Measurements from ENCODE around the gene KIF5C.
A peak's percentile ranks its signal among the peaks of the same experiment; 100 is the strongest.
"Not testable (repeated sequence)": the region's sequence is repeated elsewhere in the genome, so short reads cannot be mapped to it uniquely, and the experiment has no call there.

Gene KIF5C

DNA sequence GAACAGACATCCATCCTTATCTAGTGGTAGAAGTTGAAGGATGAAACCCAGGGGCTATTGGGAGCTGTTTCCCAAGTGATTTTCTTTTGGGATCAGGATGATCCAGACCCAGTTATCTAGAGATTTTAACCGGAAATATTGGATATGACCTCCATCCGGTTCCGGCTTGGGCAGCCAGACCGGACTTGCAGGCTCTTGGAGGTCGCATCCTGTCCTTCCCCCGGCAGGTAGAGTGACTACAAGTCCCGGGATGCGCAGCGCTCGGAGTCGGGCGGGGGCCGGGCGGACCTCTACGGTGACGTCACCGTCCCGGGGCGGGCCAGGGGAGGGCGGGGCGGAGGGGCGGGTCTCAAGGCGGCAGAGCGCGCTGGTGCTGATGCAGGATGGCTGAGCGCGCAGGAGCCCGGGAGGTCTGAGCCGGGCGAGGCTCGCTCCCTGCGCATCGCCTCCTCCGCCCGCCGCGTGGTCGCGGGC, at the start of gene KIF5C:
Gene KIF5C, plus strand, starts transcription at position 360 of the 474 bp plus-strand sequence. CDS start 391 bp downstream, outside the sequence.
- peak; percentile 22 for DNase-seq

GRCh38 chr2:148826791-148827190, 48.2 kb upstream of the KIF5C start:
- no peak for DNase-seq

GRCh38 chr2:148828941-148829340, 46.1 kb upstream of the KIF5C start:
- no peak for DNase-seq

DNA sequence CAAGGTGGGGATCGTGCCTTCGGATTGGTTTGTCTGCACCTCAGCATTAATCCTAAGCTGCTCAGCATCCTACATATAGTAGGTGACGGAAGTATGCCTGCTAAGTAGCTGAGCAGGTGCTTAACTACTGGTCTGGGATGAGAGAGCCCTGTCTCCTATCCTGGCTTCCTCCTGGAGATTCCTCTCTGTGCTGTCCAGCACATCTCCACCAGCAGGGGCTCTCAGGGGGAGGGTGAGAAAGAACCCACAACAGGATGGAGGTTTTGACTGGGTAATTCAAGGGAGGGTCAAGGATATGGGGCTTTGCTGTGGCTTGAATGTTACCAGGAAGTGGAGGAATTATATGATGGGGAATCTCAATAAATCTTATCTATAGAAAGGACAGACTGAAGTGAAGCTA, 45.4 kb upstream of the KIF5C start:
- DNase-seq = no peak

- DNase-seq = no peak
These were observed 42.4 kb upstream of the KIF5C start for GRCh38 chr2:148832637-148833036.

- DNase-seq = no peak
These were observed 33.0 kb upstream of the KIF5C start for GRCh38 chr2:148842050-148842449.

- no peak for DNase-seq
These were observed 26.9 kb upstream of the KIF5C start for GRCh38 chr2:148848146-148848545.

DNA sequence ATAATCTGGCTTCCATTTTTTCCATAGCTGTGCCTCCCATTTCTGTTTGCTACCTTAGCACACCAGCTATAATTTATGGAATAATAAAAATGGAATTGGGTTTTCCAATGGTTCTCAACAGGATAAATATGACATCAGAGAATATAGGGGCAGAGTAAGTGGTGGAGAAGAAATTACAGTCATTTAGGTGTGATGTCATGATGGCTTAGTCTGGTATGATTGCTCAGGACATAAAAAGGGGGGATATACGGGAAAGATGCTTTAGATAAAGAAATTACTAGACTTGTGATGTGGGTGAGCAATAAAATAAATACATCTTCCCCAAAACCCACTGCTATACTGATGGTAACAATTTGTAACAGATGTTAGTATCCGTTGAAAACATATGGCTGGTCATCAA, 21.6 kb upstream of the KIF5C start:
- DNase-seq = peak; percentile 29

DNA sequence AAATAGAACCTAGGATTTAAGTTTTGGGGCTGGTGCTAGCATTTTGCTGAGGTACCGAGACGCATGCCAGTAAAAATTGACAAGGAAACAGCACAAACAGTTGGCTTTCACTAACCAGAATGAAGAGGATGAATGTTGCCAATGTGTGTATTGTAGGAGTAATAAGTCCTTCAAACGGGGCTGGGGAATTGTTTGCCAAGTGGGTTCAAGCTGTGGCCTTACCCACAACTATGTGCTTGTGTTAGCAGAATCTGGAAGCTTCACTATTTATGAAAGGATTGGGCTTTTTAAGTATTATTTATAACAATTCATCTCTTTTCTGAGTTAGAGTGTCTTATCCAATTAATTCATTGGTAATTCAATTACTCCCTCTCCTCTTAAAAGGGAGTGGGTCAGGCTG, 15.0 kb upstream of the KIF5C start:
- no peak for DNase-seq

- DNase-seq = no peak
These were observed 13.7 kb upstream of the KIF5C start for GRCh38 chr2:148861367-148861766.

- not testable (repeated sequence) for DNase-seq
These were observed 12.5 kb upstream of the KIF5C start for GRCh38 chr2:148862478-148862877.

DNA sequence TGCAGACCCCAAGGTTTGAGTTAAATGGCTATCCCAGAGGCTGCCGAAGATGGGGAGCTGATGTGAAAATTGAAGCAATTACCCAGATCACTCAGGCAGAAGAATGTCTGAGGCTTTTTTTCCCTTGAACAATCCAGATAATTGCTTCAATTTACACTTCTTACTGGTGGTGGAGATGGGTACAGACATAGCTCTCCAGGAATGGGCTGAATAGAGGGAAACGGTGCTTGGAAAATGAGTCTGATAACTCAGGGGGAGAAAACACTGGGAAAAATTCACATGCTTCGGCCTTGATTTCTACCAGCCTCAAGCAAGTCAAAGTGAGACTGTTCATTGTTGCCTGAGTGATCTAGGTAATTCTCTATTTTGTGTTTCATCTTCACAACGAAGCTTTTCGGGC, 9.5 kb upstream of the KIF5C start:
- DNase-seq = no peak

GRCh38 chr2:148866091-148866490, 8.9 kb upstream of the KIF5C start:
- DNase-seq = no peak

GRCh38 chr2:148867079-148867769, 7.8 kb upstream of the KIF5C start:
- DNase-seq = no peak

DNA sequence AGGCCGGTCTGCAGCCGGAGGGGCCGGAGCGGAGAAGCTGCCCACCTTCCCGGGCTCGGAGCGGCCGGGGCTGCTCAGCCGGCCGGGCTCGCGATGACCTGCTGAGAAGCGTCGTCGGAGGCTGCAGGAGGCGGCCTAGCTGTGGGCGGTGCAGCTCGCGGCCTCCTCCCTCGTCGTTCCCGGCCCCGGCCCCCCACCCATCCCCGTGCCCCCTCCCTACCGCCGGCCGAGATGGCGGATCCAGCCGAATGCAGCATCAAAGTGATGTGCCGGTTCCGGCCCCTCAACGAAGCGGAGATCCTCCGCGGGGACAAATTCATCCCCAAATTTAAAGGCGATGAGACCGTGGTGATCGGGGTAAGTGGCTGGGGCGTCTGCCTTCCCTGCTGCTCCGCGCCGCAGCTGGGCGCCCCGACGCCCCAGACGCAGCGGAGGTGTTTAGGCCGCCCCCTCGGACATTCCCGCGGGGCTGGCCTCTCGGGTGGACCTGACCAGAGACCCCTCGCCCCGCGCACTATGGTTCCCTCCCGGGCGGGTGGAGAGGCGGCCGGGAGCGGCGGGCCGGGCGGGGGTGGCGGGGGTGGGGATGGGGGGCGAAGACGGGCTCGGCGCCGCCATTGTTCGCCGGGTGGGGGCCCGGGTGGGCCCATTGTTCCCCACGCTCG, 492 bp downstream of the KIF5C start:
- no peak for DNase-seq

- DNase-seq = no peak
These were observed 1.2 kb downstream of the KIF5C start for GRCh38 chr2:148876202-148876594.

GRCh38 chr2:148876595-148877402, 1.8 kb downstream of the KIF5C start:
- no peak for DNase-seq

GRCh38 chr2:148877403-148877740, 2.3 kb downstream of the KIF5C start:
- DNase-seq = no peak

- no peak for DNase-seq
These were observed 5.6 kb downstream of the KIF5C start for GRCh38 chr2:148880636-148881035.

GRCh38 chr2:148882051-148882450, 7.0 kb downstream of the KIF5C start:
- no peak for DNase-seq

- DNase-seq = no peak
These were observed 10.2 kb downstream of the KIF5C start for GRCh38 chr2:148885209-148885608.

- DNase-seq = no peak
These were observed 11.0 kb downstream of the KIF5C start for GRCh38 chr2:148885988-148886387.

DNA sequence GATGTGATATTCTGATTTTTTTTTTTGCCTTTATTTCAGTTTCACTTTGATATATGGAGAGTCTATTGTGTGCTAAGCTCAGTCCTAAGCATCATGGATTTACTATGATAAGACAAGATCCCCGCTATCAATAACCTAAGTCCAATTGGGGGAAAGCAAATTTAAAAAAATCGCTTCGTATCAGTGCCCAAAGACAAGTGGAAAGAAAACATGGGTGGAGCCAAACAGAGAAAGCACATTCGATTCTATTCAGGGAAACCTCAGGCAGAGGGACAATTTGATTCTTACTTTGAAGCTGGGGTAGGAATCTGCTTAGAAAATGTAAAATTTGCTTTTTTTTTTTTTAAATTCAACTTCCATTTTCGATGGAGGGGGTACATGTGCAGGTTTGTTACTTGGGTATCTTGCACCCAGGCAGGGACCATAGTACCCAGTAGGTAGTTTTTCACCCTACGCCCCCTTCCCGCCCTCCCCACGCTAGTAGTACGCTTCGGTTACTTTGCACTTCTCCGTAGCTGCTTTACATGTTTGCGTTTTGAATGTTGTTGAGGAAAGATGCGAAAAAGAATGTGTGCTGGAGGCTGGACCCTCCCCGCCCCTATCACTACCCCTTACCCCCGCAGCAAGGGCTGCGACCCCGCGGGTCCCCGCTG, 12.4 kb downstream of the KIF5C start:
- no peak for DNase-seq

All from MV-4-11 (cell line).